Skin epidermis (tissue), 12 donors: ENCODE data around the gene NHS.
"Not testable (repeated sequence)": the region's sequence is repeated elsewhere in the genome, so short reads cannot be mapped to it uniquely, and the experiment has no call there.

Source experiments
- H3K27ac ChIP-seq, 21 experiments: fragments of 200-600 bp; sonication (generic) in 11 of 21; one replicate each; pipeline ENCODE4 v1.5.0; 2020; ENCODE audit warnings: mild to moderate bottlenecking in 3 of 21, inconsistent platforms in 2 of 21, moderate library complexity in 2 of 21
- H3K4me3 ChIP-seq, 7 experiments: fragments of 200-600 bp; sonication (generic) in 2 of 7; one replicate each; pipeline ENCODE4 v1.5.0; 2020; ENCODE audit warnings: inconsistent platforms in 2 of 7, mild to moderate bottlenecking in 2 of 7, moderate library complexity in 1 of 7

The NHS gene

DNA sequence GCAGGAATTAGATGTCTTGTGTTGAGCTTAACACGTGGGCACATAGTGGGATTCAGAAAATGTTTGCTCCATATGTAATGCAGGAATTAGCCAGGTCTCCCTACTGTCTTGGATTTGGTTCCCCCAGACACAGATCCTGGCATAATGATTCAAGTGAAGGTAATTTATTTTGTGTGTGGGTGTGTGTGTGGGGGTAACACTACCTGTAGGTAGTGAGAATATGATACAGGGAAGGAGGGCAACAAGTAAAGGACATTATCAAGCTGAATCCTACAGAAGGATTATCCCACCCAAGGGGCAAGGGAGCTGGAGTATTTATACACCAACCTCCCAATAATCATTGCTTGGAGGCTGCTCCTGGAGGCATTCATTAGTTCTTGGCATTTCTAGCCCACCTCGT, 101.4 kb downstream of the NHS start:
- no peak overlapping the region for H3K27ac ChIP-seq
- no peak overlapping the region for H3K4me3 ChIP-seq

- Histone ChIP-seq H3K27ac (no peak overlapping the region), H3K4me3 (no peak overlapping the region)
These were observed 106.1 kb downstream of the NHS start for GRCh38 chrX:17481086-17481485.

DNA sequence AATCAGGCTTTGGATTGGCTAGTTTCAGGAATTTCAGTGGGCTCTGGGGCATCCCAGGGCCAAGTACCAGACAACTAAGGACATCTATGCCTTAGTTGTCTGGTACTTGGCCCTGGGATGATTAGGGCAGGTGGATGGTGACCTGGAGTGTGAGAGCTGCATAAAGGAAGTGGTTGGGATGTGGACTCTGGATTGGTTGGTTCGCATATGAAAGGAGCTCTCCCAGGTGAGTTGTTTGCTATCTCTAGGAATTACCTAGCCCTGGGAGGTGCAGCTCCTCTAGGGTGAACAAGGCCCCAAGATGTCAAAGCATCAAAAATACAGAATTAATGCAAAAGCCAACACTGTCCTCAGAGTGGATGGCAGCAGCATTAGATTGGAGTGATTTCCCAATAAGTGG, 109.6 kb downstream of the NHS start:
- Histone ChIP-seq H3K4me3 (no peak overlapping the region), H3K27ac (no peak overlapping the region)

DNA sequence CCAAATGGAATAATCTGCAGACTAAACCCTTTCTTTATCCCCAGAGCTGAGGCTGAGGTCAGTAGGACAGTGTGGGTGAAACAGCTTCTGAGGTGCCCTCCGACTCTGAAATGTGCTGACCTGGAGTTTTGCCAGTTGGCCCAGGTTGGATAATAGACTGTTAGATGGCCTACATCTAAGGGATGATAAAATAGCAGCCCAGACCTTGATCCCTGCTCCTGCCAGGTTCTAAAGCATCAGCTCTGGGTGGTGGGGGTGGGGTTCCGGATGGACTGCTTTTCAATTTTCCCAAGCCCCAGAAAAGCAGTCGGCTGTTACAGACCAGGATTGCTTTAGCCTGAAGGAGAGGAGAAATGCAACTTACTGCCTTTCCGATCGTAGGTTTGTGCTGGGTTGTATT, 110.4 kb downstream of the NHS start:
- no peak overlapping the region for H3K27ac ChIP-seq
- H3K4me3 ChIP-seq, result no peak overlapping the region

- H3K27ac ChIP-seq, result no peak overlapping the region
- H3K4me3 ChIP-seq, result no peak overlapping the region
These were observed 113.0 kb downstream of the NHS start for GRCh38 chrX:17488036-17488435.

DNA sequence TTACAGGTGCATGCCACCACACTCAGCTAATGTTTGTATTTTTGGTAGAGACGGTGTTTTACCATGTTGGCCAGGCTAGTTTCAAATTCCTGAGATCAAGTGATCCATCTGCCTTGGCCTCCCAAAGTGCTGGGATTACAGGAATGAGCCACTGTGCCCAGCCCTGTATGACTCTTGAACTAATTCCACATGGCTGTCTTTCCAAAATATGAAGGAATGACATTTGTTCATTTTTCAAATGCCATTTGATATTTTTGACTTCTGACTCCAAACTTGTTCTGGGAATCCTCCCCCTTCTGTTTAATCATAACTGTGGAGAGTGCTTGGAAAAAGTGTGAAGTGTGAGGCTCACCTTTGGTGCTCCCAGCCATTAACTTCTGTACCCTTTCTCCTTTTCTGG, 119.2 kb downstream of the NHS start:
- Histone ChIP-seq H3K4me3 (no peak overlapping the region), H3K27ac (no peak overlapping the region)

DNA sequence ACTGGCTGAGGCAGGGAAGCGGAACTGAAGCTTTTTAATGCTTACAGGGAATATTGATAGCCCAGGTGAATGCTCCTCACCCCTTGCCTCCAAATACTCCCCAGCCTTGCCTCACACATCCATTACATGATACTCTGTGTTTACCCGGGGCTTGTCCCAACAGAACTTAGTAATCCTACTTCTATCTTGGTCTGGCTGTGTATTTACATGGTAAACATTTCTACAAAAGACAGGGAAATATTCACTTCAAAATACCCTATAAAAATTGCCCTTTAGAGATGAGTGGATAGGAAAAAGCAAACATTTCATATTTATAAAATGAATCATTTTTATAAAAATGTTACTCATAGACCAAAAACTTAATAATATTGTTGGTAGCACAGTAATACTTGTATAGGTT, 120.1 kb downstream of the NHS start:
- no peak overlapping the region for H3K27ac ChIP-seq

DNA sequence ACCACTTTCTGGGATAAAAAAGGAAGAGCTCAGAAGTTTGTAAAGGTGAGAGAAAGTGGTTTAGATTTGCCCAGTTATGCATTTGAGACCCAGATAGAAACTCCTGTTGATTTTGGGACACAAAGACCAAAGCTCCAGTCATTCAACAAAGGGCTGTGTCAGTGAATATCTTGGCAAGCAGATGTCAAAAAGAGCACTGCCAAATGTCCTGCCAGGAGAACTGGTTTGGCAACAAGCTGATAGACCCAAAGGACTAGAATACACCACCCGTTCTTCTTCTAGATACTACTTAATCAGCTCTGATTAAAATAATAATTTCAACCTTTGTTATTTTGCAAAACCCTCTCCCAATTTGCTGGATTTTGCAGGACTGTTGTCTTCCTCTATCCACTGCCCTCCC, 121.4 kb downstream of the NHS start:
- no peak overlapping the region for H3K27ac ChIP-seq

More for the DNA sequence above, 120.1 kb downstream of the NHS start:
- no peak overlapping the region for H3K4me3 ChIP-seq

GRCh38 chrX:17497193-17497592, 122.2 kb downstream of the NHS start:
- no peak overlapping the region for H3K27ac ChIP-seq

More for the DNA sequence above, 121.4 kb downstream of the NHS start:
- H3K4me3 ChIP-seq, result no peak overlapping the region

GRCh38 chrX:17499512-17499911, 124.5 kb downstream of the NHS start:
- H3K27ac ChIP-seq, result no peak overlapping the region
- no peak overlapping the region for H3K4me3 ChIP-seq

More at GRCh38 chrX:17497193-17497592, 122.2 kb downstream of the NHS start:
- no peak overlapping the region for H3K4me3 ChIP-seq

- Histone ChIP-seq H3K4me3 (no peak overlapping the region), H3K27ac (no peak overlapping the region)
These were observed 125.2 kb downstream of the NHS start for GRCh38 chrX:17500145-17500579.

GRCh38 chrX:17501746-17502145, 126.7 kb downstream of the NHS start:
- no peak overlapping the region for H3K27ac ChIP-seq

DNA sequence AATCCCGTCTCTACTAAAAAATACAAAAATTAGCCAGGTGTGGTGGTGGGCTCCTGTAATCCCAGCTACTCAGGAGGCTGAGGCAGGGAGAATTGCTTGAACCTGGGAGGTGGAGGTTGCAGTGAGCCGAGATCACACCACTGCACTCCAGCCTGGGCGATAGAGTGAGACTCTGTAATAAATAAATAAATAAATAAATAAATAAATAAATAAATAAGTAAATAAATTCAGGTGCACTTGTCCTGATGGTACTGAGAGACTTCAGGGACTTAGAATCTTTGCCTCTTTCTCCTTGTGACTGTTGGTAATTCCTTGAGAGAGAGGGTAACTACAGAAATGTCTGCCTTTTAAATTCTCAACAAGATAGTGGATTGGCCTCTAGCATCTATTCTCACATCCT, 131.4 kb downstream of the NHS start:
- not testable (repeated sequence) for H3K4me3 ChIP-seq, H3K27ac ChIP-seq

More at GRCh38 chrX:17501746-17502145, 126.7 kb downstream of the NHS start:
- H3K4me3 ChIP-seq, result no peak overlapping the region

- Histone ChIP-seq H3K4me3 (no peak overlapping the region), H3K27ac (no peak overlapping the region)
These were observed 136.6 kb downstream of the NHS start for GRCh38 chrX:17511556-17511955.

DNA sequence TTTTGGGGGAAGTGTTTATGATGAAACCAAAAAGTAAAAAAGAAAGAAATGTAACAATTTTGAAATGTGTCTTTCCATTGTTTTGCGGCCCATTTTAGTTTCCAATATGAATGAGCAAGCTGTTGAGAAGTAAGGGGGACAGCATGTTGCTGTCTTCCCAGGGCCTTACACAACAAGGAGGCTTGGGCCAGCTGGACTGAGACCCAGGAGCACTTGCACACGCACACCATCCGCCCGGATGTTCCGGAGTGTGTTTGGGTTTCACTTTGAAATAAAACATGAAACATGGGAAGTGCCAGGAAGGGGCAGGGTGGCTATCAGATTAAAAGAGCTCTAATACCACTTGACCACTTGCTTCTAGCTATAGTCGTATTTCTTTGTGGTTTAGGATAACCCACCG, 144.4 kb downstream of the NHS start:
- Histone ChIP-seq H3K4me3 (no peak overlapping the region), H3K27ac (peak overlapping the region in 2 of 21 experiments; percentile 6 to 72)

- Histone ChIP-seq H3K27ac (peak overlapping the region in 2 of 21 experiments; percentile 6 to 72), H3K4me3 (no peak overlapping the region)
These were observed 145.1 kb downstream of the NHS start for GRCh38 chrX:17520016-17520615.

GRCh38 chrX:17521871-17522693, 147.1 kb downstream of the NHS start:
- Histone ChIP-seq H3K27ac (no peak overlapping the region), H3K4me3 (no peak overlapping the region)

GRCh38 chrX:17525266-17525665, 150.3 kb downstream of the NHS start:
- H3K4me3 ChIP-seq, result no peak overlapping the region
- H3K27ac ChIP-seq, result peak overlapping the region in 1 of 21 experiments; percentile 71

GRCh38 chrX:17525762-17526555, 151.0 kb downstream of the NHS start:
- H3K27ac ChIP-seq, result peak overlapping the region in 1 of 21 experiments; percentile 71
- H3K4me3 ChIP-seq, result no peak overlapping the region

DNA sequence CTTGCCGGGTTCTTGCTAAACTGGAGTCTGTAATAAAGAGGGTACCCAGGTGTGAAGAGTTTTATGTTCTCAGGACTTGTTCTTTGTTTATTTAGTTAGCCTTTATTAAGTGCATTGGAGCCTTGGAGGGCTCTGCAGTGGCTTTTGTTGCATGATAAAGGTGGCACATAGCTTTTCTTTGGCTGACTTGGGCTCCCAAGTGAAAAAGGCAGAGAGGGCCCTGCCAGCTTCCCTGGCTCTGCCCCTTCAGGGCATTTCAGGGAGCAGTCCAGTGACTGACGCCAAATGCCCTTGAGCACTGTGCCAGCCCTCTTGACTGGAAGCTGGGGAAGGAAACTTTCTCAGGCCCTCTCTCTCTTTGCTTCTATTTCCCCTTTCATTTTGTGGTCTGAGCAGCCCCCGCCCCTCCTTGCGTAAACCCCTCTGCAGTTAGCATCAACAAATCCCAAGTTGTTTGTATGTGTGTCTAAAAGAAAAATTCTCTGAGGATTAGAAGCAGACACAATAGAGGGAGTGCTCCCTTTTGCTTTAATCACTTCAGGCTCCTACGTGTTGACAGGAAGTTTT, 152.2 kb downstream of the NHS start:
- Histone ChIP-seq H3K4me3 (no peak overlapping the region), H3K27ac (peak overlapping the region in 10 of 21 experiments; percentile 19 to 71 (median 32))
